Measurements from ENCODE around the gene GLYR1.
"Not testable (repeated sequence)": the region's sequence is repeated elsewhere in the genome, so short reads cannot be mapped to it uniquely, and the experiment has no call there.

Gene GLYR1

DNA sequence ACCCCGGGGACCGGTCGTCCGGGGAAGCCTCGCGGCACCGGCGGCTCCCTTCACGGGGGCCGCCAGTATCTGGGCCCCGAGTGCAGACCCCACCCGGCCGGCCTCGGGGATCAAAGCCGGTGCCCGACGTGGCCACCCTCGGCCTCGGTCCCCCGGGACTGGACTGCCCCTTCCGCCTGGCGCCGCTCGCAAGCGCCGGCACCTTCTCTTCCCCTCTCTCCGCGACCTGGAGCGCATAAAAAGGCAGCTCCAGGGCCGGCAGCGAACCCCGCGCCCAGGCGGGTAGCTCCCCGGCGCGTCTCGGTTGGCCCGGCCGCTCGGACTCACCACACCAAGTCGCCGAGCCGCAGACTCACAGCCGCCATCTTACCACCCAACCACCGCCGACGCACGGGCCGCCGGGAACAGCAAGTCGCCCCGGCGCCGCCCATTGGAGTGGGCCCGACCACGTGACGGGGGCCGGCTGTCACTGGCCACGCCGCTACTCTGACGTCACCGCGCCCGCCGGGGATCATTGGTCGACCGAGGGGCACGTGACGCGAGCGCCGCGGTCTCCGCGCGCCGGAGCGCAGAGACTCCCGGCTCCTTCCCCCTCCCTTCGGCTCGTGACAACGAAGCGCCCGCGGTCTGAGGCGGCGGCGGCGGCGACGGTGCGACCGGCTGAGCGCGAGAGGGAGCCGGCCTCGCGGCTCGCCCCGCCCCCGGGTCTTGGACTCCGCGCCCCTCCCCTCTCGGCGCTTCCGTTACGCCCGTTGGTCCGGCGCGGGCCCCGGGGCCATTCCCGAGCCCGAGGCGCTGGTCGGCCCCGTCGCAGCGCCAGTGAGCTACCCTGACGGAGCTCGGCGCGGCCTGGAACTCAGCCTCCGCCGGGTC lies at the start of gene GLYR1, which contains the start of gene UBN1:
Gene GLYR1 (minus strand): TSS at position 388 of the 873 bp plus-strand sequence. CDS start 23 bp downstream, at position 365.
Gene UBN1 (plus strand): TSS at position 581 of the 873 bp plus-strand sequence. CDS start 5,437 bp downstream, outside the sequence.
- DNase-seq: peak; percentile 100

DNA sequence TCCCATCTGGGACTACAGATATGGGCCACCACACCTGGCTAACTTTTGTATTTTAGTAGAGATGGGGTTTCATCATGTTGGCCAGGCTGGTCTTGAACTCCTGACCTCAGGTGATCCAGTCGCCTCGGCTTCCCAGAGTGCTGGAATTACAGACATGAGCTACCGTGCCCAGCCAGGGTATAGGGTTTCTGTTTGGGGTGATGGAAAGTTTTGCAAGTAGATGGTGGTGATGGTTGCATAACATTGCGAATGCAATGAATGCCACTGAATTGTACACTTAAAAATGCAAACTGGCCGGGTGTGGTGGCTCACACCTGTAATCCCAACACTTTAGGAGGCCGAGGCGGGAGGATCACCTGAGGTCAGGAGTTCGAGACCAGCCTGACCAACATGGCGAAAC lies 49.7 kb upstream of the GLYR1 start:
- DNase-seq: not testable (repeated sequence)

DNA sequence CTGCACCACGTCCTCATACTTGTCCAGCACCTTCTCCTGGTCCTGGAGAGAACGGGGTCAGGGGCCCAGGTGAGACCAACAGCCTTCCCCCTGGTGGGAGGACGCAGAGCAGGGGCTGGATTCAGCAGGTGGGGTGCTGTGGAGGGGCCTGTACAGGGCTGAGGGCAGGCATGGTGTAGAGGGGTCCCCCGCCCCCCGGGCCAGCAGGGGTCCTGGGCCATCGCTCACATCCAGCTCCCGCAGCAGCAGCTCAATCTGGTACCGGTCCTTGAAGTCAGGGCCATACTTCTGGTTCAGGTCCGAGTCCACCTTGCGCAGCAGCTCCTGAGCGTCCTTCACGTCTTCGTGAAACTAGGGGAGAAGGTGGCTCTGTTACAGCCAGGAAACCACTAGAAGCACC lies 48.3 kb upstream of the GLYR1 start:
- no peak for DNase-seq

DNA sequence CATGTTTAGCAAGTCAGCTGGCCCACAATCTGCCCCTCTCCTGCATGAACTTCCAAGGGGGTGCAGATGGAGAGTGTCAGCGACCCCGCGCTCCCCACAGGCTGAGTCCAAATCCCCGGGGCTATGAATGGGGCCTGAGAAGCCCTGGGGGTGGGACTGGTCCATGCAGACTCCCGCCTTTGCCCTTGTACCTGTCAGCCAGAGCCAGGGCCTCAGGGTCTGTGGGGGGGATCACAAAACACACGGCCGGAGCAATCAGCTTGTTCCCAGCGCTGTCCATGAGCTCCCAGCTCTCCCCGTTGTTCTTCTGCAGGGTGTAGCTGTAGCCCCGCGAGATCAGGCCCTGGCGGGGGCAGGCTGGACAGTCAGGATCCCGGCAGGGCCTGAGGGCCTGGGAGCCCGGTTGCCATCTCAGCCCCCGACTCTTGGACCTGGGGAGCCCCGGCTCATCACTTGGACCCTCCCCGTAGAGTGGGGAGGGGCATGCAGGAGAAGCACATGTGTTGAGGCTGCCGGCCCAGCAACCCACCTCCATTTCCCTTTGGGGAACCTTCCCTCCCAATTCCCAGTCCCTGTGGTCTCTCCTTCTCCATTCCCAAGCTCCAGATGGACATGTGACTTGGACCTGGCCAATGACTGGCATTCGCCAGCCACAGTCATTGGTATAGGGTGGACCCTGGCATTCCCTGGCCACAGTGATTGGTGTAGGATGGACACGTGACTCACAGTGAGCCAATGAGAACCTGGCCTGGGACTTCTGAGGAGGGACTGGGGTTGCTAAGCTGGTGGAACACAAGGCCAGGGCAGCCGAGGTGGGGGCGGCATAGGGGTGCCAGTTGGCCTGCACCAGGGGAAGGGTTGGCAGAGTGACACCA lies 47.4 kb upstream of the GLYR1 start:
- DNase-seq: no peak

DNA sequence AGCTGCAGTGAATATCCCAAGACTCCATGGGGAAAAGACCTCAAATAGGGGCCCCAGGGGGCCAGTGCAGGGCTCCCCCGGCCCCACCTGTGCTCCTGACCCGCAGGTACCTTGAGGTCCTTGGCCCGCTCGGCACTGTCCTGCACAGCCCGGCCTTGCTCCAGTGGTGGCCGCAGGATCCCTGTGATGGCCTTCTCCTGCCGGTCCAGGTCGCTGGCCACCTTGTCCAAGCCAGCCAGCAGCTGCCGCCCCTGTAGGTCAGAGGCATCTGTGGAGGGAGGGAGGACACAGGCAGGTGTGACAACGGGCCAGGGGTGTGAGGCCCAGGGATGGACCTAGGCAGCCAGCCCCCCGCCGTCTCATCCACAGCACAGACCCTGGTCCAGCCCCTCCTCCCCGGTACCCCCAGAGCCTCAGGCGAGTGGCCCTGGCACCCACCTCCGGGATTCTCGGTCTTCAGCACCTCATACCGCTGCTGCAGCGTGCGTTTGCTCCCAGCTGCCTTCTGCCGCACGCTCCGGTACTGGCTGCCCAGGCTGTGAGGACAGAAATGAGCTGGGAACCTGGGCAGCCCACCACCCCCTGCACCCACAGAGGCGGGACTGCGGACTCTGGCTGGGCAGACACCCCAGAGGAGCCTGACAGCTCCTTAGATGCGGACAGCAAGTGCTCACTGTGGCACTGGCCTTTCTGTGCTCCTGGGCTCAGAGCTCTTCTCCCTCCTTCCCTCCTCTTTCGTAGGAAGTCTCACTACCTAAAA lies 46.2 kb upstream of the GLYR1 start:
- DNase-seq: no peak

DNA sequence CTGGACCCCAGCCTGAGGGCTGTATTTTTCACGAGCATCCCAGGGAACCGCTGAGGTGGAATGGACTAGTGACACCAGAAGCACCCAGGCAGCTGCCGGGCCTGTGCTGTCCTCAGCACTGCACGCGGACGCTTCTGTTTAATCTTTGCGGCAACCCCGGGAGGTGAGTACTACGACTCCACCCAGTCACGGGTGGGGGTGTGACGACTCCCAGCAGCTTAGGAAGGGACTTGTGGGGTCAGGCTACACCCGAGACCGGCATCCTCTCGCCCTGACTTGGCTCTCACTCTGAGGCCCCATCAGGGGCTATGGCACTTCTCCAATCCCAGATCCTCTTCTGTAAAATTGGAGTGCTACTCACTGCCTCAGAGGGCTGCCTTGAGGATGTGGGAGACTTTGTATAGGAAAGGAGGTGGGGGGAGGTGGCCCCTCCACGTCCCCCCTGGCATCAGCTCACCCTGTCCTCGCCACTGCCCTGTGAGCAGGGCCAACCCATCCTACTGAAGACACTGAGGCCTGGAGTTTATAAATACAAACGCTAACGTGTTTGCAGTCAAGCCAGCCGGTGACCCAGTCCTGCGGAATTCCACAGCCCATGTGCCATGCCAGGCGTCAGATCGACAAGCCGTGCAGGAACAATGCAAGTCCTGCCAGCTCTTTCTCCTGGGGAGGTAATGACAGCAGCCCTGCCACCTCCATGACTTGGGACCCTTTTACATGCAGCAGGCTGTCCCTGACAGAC lies 45.4 kb upstream of the GLYR1 start:
- peak; percentile 72 for DNase-seq

DNA sequence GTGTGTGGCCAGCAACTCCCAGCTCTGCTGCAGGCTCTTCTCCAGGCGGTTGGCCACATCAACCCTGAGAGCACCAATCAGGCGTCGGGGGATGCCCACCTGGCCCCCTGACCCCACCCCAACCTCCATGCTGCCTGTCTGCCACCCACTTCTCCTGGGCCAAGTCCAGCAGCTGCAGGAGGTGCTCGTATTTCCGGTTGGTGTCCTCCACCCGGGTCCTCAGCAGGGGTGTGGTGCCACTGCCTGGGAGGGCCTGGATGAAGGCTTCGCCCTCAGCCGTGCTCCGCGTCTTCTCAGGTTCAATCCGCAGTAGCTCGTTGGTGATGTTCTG lies 44.8 kb upstream of the GLYR1 start:
- DNase-seq: no peak

DNA sequence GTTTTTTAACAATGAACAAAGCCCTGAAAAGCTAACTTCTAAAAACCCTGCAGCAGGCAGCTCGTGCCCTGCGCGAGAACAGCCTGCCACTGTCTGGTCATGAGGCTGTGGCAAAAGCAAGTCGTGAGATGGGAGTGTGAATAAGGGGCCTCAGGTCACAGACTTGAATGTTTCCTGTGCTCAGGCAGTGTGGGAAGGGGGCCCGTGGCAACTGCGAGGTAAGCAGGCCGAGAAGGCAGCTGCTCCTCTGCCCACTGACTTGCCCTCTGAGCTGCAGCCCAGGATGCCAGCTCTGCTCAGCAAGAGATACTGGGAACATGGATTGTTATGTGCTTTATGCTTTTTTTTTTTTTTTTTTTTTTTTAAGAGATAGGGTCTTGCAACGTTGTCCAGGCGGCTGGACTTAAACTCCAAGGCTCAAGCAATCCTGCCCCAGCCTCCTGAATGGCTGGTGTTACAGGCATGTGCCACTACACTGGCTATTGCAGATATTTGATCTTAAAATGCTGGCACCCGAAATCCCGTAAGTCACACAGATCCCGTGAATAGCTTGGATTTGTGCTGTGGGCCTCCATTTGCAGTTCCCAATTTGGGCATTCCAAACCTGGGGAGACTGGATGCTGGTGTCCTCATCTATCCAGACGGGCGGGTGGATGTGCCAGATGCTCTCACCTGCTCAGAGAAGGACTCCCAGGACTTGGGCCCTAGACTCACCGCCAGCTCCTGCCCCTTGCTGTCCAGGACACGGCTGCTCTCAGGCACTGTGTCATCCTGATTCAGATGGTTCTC lies 44.2 kb upstream of the GLYR1 start:
- no peak for DNase-seq

DNA sequence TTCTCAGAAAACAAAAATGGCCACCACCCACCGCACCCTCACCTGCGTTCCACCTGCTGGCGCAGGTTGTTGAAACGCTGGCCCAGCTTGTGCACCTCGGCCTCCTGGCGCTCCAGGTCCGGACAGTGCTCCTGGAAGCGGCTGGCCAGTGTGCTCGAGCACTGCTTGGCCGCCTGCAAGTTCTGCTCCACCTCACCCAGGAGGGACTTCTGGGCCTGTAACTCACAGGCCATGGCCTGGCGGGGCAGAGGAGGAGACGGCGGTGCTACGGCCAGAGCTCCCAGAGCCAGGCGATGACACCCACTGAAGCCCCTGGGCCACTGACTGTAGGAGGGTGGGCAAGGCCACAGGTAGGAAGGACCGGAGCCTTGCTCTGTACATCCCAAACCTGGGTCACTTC lies 43.6 kb upstream of the GLYR1 start:
- no peak for DNase-seq

DNA sequence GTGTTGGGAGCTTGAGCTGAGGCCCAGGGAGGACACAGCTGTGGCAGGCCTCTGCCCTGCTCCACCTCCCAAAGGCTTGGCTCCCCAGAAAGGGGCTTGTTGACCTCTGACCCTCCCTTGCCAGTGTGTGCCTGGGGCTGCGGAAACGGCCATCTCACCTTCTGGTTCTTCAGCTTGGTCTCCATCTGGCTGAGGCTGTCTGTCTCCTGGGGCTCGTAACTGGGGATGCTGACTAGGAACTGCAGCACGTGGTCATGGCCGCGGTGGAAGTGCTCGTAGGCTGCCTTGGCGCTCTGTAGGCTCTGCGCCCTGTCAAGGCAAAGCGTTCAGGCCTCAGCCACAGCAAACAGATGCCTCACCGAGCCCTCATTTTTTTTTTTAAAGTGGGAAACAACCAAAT lies 42.9 kb upstream of the GLYR1 start:
- DNase-seq: no peak

DNA sequence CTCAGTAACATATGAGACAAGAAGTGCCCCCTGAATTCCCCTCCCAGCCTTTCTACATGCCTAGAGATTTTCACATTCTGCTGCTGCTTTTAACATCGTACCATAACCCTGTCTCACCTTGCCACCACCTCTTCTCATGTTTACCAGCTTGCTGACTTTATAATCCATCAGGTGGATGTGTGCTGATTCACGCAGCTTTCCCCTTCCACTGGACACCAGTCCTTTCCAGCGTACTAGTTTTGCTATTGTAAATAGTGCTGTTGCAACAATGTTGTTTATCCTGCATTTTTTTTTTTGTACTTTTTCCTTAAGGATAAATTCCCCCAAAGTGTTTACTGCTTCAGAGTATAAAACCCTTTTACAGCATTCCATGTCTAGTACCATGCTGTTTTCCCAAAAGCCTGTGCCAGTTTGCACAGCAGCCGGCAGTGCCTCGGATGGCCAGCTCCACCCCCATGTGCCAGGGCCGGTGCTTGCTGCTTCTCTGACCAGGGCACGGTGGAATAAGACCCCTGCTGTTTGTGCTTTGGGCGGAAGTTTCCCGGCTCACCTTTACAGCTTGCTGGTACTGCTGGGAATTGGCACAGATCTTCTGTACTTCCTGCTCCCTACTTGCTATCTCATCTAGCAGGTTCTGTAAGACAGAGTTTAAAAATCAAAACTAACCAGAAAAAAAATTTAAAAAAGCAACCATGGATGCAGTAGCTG lies 41.5 kb upstream of the GLYR1 start:
- no peak for DNase-seq

DNA sequence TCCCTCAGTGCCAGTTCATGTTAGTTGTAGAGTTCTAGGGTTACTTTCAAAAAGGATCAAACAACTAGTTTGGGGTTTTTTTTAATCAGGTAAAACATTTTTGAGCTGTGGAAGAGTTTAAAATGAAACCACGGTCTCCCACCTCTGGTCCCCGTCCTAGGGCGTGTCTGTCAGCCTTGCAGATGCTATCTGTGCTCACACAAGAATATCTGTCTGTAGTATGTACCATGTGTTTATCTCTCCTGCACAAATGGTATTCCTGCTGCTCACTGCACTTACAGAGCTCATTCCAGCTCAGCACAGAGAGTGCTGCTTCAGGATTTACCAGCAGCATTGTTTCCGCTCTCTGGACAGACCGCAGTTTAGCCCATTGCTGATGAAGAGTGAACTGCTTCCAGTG lies 39.1 kb upstream of the GLYR1 start:
- DNase-seq: no peak

DNA sequence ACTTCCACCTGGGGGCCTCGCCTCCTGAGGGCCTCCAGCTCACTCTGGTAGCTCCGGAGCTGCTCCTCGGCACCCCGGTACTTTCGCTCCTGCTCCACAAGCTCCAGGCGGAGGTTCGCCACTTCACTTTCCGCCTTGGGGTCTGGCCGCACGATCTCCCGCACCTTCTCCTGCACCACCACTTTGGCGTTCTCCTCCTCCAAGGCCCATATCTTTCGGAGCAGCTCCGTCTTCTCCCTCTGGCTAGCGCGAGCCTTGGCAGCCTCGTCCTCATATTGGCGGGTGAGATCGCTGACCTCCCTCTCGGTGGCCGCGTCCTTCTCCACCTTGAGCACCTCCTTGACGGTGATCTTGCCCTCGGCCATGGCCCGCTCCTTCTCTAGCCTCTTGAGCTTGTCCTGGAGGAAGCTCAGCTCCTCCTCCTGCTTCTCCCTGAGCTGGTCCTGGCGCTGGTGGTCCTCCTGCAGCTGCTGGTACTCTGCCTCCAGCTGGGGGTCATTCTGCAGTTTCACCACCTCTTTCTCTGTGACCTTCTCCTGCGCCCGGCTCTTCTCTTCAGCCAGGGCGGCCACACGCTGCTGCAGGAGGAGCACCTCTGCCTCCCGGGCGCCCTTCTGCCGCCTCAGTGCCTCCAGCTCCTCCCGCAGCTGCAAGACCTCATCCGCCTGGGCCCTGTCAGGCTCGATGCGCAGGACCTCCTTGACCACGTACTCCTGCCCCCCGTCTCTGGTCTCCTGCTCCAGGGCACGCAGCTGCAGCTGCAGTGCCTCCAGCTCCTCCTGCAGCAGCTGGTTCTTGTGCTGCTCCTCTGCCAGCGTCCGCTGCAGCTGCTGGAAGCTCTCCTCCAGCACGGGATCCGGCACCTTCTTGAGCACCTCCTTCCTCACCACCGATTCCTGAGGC lies 38.1 kb upstream of the GLYR1 start:
- no peak for DNase-seq

DNA sequence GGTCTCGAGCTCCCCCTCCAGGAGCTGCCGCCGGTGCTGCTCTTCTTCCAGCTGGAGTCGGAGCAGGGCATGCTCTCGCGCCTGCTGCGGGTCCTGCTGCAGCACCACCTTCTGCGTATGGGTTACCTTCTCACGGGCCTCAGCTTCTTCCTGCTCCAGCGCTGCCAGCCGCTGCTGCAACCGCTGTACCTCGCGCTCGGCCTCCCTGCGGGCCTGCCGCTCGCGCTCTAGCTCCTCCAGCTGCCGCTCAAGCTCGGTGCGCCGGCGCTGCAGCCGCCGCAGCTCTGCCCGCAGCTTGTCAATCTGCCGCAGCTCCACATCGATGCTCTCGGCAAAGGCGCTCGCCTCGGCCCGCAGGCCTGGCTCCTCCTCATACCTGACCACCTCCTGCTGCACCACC lies 37.1 kb upstream of the GLYR1 start:
- DNase-seq: no peak

DNA sequence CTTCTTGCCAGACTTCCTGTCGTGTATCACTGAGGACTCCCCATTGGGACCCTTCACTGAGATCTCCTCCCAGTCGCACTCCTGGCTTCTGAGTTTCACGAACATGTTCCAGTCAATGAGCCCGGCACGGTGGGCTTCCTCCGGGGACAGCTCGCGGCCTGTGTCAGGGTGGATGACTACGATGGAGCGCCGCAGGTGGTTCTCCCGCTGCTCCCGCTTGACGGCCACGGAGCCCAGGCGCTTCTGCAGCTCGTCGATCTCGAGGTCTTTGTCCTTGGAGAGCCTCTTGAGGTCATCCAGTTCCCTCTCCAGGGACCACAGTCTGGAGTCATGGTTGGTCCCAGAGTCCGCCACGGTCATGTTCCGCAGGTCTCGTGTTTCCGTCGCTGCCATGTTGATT lies 36.4 kb upstream of the GLYR1 start:
- DNase-seq: no peak

DNA sequence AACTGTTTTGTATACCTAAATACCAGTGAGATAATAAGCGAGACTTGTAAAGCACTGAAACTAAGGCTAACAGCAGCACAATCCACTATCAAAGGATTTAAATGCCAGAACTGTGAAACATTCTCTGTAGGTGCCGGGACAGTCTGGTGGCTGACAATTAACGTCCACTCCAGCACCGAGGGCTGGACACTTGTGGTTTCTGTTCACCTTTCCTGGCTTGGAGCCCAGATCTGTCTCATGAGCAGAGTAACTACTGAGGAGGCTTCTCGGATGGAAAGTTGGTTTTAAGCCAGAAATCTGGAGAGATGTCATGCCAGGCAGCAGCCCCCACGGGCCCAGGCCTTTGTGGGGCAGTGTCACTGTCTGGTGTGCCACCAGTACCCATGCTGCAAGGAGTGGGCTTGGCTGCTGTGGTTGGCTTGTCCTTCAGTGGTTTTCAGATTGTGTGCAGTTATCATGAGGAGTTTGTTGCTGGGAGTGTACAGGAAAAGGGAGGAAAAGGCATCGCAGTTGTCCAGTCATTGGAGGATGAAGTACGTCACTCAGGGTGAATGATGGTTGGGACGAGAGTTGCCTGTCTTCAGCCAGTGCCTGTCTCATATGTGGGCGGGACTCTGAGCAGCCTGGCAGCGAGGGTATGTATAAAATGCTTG lies 35.7 kb upstream of the GLYR1 start:
- DNase-seq: no peak

DNA sequence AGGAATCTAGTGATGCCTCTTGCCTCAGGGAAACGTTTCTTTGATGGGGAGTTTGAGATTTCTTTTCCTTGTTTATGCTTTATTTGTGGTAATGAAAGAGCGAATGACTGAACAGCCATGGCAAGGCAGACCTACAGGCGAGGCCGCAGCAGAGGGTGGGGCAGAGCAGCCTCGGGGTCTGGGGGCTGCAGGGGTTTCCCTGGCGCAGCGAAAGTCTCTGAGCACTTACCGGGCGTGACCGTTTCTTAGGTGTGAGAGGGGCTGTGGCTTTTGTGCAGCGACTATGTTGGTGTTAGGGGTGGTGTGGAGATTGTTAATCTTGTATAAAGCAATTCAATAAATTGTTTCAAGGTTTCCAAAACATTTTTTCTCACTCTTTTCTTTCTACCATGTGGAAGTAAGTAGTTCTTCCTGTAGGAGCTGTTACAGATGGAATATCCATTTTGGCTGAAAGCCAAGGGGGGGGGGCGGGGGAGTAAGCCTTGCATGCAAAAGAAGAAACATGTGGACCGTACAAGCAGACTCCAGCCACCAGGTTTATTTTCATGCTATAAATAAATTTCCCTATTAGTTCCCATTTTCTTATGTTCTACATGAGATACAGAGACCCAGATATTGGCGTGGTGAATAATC lies 35.0 kb upstream of the GLYR1 start:
- DNase-seq: peak; percentile 66

DNA sequence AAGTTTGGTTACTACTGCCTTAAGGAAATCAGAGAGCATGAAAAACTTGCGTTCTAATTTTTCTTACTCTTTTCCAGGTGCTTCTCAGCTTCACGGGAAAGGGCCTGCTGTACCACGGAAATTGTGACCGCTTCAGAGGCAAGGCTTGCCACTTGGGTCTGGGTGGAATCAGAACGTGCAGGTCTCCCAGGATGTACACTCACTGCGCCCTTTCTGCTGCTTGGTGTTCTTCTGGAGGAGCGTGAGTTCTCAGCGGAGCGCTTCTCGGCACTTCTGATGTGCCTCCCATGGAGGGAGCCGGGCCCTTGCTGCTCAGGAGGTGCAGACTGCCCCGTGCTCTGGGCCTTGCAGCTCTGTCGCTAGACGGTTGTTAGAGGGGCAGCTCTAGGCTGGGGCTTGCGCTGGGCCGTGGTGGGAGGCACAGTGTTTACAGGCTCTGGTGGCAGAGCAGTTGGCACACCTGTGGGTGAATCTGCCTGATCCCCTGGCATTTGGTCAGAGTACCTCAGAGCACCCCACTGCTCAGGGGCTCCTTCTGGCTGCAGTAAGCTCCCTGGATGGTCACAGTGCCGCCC lies 33.0 kb upstream of the GLYR1 start:
- no peak for DNase-seq
